ENCODE results near the gene C14orf93. TPM values are rescaled to one million over a fixed set of nuclear protein-coding genes. Genes with fewer than 3 reads are reported as not detected.
A peak's percentile ranks its signal among the peaks of the same experiment; 100 is the strongest.

The C14orf93 gene
- total RNA-seq, 4 donors from 2014 or later = 17.1 to 41.2 (median 23.9) TPM

DNA sequence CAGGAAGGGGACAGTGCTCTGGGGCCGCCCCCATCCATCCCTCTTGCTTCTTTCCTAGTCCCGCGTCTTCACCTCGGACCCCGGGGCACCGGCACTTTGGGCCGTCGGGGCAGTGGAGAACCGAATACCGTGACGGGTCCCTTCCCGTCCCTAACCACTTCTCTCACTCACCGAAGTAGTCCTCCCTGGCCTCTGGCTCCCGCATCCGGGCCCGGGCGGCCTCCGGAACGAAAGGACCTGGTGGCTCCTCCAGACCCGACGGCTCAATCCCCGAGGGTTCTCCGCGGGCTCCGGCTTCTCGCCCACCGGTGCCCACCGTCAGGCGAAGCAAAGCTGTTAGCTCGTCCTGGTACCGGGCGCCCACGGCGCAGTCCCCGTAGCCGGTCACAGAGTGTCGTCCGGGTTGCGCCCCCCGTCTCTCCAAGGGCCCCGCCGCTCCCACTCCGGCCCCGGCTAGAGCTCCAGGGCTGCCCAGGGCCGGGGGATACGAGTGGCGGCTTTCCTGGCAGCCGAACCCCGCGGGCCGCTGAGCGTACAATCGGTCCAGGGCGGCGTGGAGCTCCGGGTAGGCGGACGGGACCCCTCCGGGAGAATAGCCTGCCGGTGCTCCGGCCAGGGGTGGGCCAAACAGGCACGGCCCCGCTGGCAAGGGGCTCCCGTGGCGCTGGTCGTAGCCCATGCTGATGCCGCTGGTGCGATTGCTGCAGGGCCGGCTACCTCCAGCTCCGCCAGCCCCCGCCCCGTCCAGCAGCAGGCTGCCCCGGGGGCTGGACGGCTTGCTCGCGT is 28.7 kb downstream of the C14orf93 start:
- peak overlapping the region; percentile 27 to 86 (median 77) for H3K27ac ChIP-seq
- H3K4me1 ChIP-seq = peaks cover 11 to 68% (median 45%) of the 10 kb centered on the region in 4 donors
- no peak for TF ChIP-seq EP300 (IDR thresholded peaks at IDR 0.05; ENCODE audit: low read depth)
- TF ChIP-seq POLR2A (IDR thresholded peaks at IDR 0.05) = no peak
- no peak for TF ChIP-seq POLR2AphosphoS5 (IDR thresholded peaks at IDR 0.05)
- TF ChIP-seq CTCF (IDR thresholded peaks at IDR 0.05) = no peak
- no peaks in the 10 kb centered on the region for H3K9me3 ChIP-seq
- 7% methylated on average over 49 of the region's 76 CpGs; no CpG with 5 or more reads in 1 of the 2 donors for WGBS, 2 donors (ENCODE audit: low coverage in 1 of 2)
- H3K4me3 ChIP-seq = peak overlapping the region; percentile 44 to 67 (median 56)
- H3K27me3 ChIP-seq = peaks cover 17% of the 10 kb centered on the region
- intact Hi-C loops (cut with DNase I; ENCODE audit: low total_unique reads) = no loop called here
- in situ Hi-C loops (cut with MboI; ENCODE audit: low pct_ligation_motif_present in 1 of 4, low pct_unique_long_range_greater_than_20kb in 1 of 4, low sequenced_read_pairs in 3 of 4) = loop anchor here in 1 of 4 donors (10.0 kb wide), 1 partner anchor 84 kb away; no protein-coding TSS in a partner anchor
- H3K36me3 ChIP-seq = no peaks in the 10 kb centered on the region
- no peak for DNase-seq

- H3K36me3 ChIP-seq = no peaks in the 10 kb centered on the region
- peak overlapping the region; percentile 27 to 86 (median 66) for H3K27ac ChIP-seq
- H3K27me3 ChIP-seq = peaks cover 17% of the 10 kb centered on the region
- TF ChIP-seq CTCF (IDR thresholded peaks at IDR 0.05) (no peak), POLR2AphosphoS5 (IDR thresholded peaks at IDR 0.05) (no peak), POLR2A (IDR thresholded peaks at IDR 0.05) (no peak), EP300 (IDR thresholded peaks at IDR 0.05; ENCODE audit: low read depth) (no peak)
- in situ Hi-C loops (cut with MboI; ENCODE audit: low pct_ligation_motif_present in 1 of 4, low pct_unique_long_range_greater_than_20kb in 1 of 4, low sequenced_read_pairs in 3 of 4) (loop anchor here in 1 of 4 donors (10.0 kb wide), 1 partner anchor 84 kb away; no protein-coding TSS in a partner anchor), intact Hi-C loops (cut with DNase I; ENCODE audit: low total_unique reads) (no loop called here)
- H3K4me3 ChIP-seq = peak overlapping the region in 3 of 4 donors; percentile 48 to 67 (median 65)
- peaks cover 11 to 68% (median 45%) of the 10 kb centered on the region in 4 donors for H3K4me1 ChIP-seq
- H3K9me3 ChIP-seq = no peaks in the 10 kb centered on the region
- WGBS, 2 donors (ENCODE audit: low coverage in 1 of 2) = 2% methylated on average over 11 of the region's 41 CpGs; no CpG with 5 or more reads in 1 of the 2 donors
- DNase-seq = peak; percentile 59
Observed at GRCh38 chr14:22980672-22981089, 29.3 kb downstream of the C14orf93 start.

GRCh38 chr14:22979748-22980392 is 30.1 kb downstream of the C14orf93 start:
- in situ Hi-C loops (cut with MboI; ENCODE audit: low pct_ligation_motif_present in 1 of 4, low pct_unique_long_range_greater_than_20kb in 1 of 4, low sequenced_read_pairs in 3 of 4) = loop anchor here in 2 of 4 donors (10.0 kb wide), 1 partner anchor 85 kb away; no protein-coding TSS in a partner anchor
- H3K9me3 ChIP-seq = no peaks in the 10 kb centered on the region
- intact Hi-C loops (cut with DNase I; ENCODE audit: low total_unique reads) = no loop called here
- no peak for DNase-seq
- H3K4me1 ChIP-seq = peaks cover 11 to 68% (median 45%) of the 10 kb centered on the region in 4 donors
- peak overlapping the region in 1 of 4 donors; percentile 65 for H3K4me3 ChIP-seq
- TF ChIP-seq EP300 (IDR thresholded peaks at IDR 0.05; ENCODE audit: low read depth) (no peak), POLR2AphosphoS5 (IDR thresholded peaks at IDR 0.05) (no peak), CTCF (IDR thresholded peaks at IDR 0.05) (no peak), POLR2A (IDR thresholded peaks at IDR 0.05) (no peak)
- peaks cover 17% of the 10 kb centered on the region for H3K27me3 ChIP-seq
- H3K27ac ChIP-seq = peak overlapping the region; percentile 27 to 86 (median 66)
- 78 to 85% methylated on average over 3 to 8 of the region's 8 CpGs for WGBS, 2 donors (ENCODE audit: low coverage in 1 of 2)
- H3K36me3 ChIP-seq = no peaks in the 10 kb centered on the region

Data from transverse colon (tissue), 4 donors.